Smooth muscle cell (in vitro differentiated cells): Measurements from ENCODE around the gene FSD1L. TPM values are rescaled to one million over a fixed set of nuclear protein-coding genes. Genes with fewer than 3 reads are reported as not detected.

Source experiments
- DNase-seq: peaks from one replicate; lab custom pipeline; 2025; ENCODE audit not compliant: unreplicated experiment; lab: John Stamatoyannopoulos, UW
- H2AFZ ChIP-seq: fragments of 200-600 bp; sonication (generic); 2 replicates; pipeline ENCODE4 v1.6.0; 2016; ENCODE audit warnings: antibody characterized with exemption, low read depth, mild to moderate bottlenecking
- H3F3A ChIP-seq: fragments of 200-600 bp; sonication (generic); 2 replicates; pipeline ENCODE4 v1.6.0; 2017; ENCODE audit warnings: antibody characterized with exemption, low read depth
- H3K27ac ChIP-seq: fragments of 200-600 bp; sonication (generic); 2 replicates; pipeline ENCODE4 v1.5.1; 2016; ENCODE audit warnings: low read depth, mild to moderate bottlenecking
- H3K27me3 ChIP-seq: fragments of 200-600 bp; sonication (generic); 2 replicates; pipeline ENCODE4 v1.6.1; 2016; ENCODE audit warnings: low read depth, mild to moderate bottlenecking
- H3K36me3 ChIP-seq: fragments of 200-600 bp; sonication (generic); 2 replicates; pipeline ENCODE4 v1.5.1; 2016; ENCODE audit warnings: low read depth
- H3K4me1 ChIP-seq: fragments of 200-600 bp; sonication (generic); 2 replicates; pipeline ENCODE4 v1.5.1; 2016; ENCODE audit warnings: low read depth
- H3K4me2 ChIP-seq: fragments of 200-600 bp; sonication (generic); 2 replicates; pipeline ENCODE4 v1.6.0; 2016; ENCODE audit warnings: mild to moderate bottlenecking
- H3K4me3 ChIP-seq: fragments of 200-600 bp; sonication (generic); 2 replicates; pipeline ENCODE4 v1.5.1; 2016; ENCODE audit warnings: mild to moderate bottlenecking
- H3K79me2 ChIP-seq: fragments of 200-600 bp; sonication (generic); 2 replicates; pipeline ENCODE4 v1.6.0; 2016; ENCODE audit warnings: low read depth, mild to moderate bottlenecking
- H3K9ac ChIP-seq: fragments of 200-600 bp; sonication (generic); 2 replicates; pipeline ENCODE4 v1.6.0; 2016; ENCODE audit warnings: low read depth
- H3K9me3 ChIP-seq: fragments of 200-600 bp; sonication (generic); replicated peaks from 2 replicates; pipeline ENCODE4 v1.5.1; 2016; ENCODE audit warnings: low read depth
- H4K20me1 ChIP-seq: fragments of 200-600 bp; sonication (generic); 2 replicates; pipeline ENCODE4 v1.6.0; 2016; ENCODE audit warnings: low read depth
- WGBS: methylation state at CpG from one replicate; pipeline ENCODE4 v1.1.7; 2016; ENCODE audit warnings: low lambda C conversion rate; 5-methylcytosine and 5-hydroxymethylcytosine counted together
- polyA plus RNA-seq: library from polyadenylated mRNA; unstranded; fragments of >200 nt; fragmentation: Nextera tagmentation; extraction: Ambion mirVana; gene quantifications from 2 replicates; pipeline ENCODE4 v1.2.1, GENCODE V29; 2016
- total RNA-seq: library from RNA; depleted of rRNA; stranded (reverse); fragments of >200 nt; gene quantifications from 2 replicates; pipeline ENCODE4 v1.2.3, GENCODE V29; 2014
- TF ChIP-seq, protein P1 (sequence below): fragments of 200-600 bp; sonication (generic); IDR thresholded peaks from 2 replicates; pipeline ENCODE4 v1.5.1; 2017; ENCODE audit warnings: borderline replicate concordance, mild to moderate bottlenecking, antibody characterized with exemption; ENCODE audit not compliant: insufficient read depth, poor library complexity, severe bottlenecking

The FSD1L gene
- total and polyA plus RNA-seq, 2 experiments from 2014 or later = 1.0 to 7.5 TPM

DNA sequence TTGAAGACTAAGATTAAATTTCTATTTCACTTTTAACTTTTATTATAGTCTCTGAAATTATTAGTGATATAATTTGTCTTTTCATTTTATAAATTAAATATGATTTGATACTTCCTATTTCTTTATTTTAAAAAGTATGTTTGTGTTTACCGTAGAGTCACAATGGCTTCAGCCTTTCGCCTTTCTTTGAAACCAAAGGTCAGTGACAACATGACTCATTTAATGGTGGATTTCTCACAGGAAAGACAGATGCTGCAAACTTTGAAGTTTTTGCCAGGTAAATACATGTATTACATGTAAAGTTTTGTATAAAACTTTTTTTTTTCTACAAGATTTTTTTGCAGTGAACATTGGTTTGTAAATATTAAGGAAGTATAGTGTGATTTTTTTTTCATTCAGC is 36.4 kb downstream of the FSD1L start:
- no peaks in the 10 kb centered on the region for H3F3A ChIP-seq
- 90% methylated on average over 2 of the region's 2 CpGs for WGBS
- no peak for DNase-seq
- no peak overlapping the region for H3K9ac ChIP-seq
- no peak overlapping the region for H3K27ac ChIP-seq
- H3K4me2 ChIP-seq = no peak overlapping the region
- H3K9me3 ChIP-seq = no peaks in the 10 kb centered on the region
- no peak overlapping the region for H3K4me3 ChIP-seq
- H2AFZ ChIP-seq = no peak overlapping the region
- no peaks in the 10 kb centered on the region for H3K4me1 ChIP-seq
- TF ChIP-seq, protein P1, sequence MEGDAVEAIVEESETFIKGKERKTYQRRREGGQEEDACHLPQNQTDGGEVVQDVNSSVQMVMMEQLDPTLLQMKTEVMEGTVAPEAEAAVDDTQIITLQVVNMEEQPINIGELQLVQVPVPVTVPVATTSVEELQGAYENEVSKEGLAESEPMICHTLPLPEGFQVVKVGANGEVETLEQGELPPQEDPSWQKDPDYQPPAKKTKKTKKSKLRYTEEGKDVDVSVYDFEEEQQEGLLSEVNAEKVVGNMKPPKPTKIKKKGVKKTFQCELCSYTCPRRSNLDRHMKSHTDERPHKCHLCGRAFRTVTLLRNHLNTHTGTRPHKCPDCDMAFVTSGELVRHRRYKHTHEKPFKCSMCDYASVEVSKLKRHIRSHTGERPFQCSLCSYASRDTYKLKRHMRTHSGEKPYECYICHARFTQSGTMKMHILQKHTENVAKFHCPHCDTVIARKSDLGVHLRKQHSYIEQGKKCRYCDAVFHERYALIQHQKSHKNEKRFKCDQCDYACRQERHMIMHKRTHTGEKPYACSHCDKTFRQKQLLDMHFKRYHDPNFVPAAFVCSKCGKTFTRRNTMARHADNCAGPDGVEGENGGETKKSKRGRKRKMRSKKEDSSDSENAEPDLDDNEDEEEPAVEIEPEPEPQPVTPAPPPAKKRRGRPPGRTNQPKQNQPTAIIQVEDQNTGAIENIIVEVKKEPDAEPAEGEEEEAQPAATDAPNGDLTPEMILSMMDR = no peak
- H3K27me3 ChIP-seq = no peaks in the 10 kb centered on the region
- H4K20me1 ChIP-seq = peaks cover 5% of the 10 kb centered on the region
- H3K79me2 ChIP-seq = no peaks in the 10 kb centered on the region
- no peaks in the 10 kb centered on the region for H3K36me3 ChIP-seq

DNA sequence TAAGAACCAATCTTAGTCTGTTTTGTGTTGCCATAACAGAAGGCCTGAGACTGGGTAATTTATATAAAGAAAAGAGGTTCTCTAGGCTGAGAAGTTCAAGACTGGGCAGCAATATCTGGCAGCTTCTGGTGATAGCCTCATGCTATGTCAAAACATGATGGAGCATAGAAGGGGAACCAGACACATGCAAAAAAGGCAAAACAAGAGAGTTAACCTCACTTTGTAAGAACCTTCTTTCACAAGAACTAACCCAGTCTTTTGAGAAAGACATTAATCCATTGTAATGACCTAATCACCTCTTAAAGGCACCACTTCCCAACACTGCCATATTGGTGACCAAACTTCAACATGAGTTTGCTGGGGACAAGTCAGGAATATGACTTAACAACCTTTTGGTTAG is 37.3 kb downstream of the FSD1L start:
- H3K9me3 ChIP-seq = no peaks in the 10 kb centered on the region
- no peaks in the 10 kb centered on the region for H3K27me3 ChIP-seq
- H2AFZ ChIP-seq = no peak overlapping the region
- H3K79me2 ChIP-seq = no peaks in the 10 kb centered on the region
- H3K4me1 ChIP-seq = no peaks in the 10 kb centered on the region
- H4K20me1 ChIP-seq = peaks cover 4% of the 10 kb centered on the region
- no peaks in the 10 kb centered on the region for H3F3A ChIP-seq
- no peak overlapping the region for H3K27ac ChIP-seq
- TF ChIP-seq, protein P1 = no peak
- H3K4me2 ChIP-seq = no peak overlapping the region
- no peak for DNase-seq
- H3K4me3 ChIP-seq = no peak overlapping the region
- no peaks in the 10 kb centered on the region for H3K36me3 ChIP-seq
- H3K9ac ChIP-seq = no peak overlapping the region

DNA sequence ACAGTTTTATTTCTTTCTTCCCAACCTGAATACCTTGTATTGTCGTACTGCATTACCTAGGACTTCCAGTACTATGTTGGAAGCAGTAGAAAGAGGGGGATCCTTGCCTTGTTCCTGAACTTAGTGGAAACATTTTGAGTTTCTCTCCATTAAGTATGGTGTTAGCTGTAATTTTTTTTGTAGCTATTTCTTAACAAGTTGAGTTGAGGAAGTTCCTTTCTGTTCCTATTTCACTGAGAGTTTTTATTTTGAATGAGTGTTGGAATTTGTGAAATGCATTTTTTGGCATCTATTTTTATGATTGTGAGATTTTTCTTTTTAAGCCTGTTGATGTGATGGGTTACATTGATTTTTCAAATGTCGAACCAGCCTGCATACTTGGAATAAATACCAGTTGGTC is 49.0 kb downstream of the FSD1L start:
- H3K79me2 ChIP-seq = peaks cover 19% of the 10 kb centered on the region
- H3K9me3 ChIP-seq = no peaks in the 10 kb centered on the region
- no peaks in the 10 kb centered on the region for H3K36me3 ChIP-seq
- H2AFZ ChIP-seq = no peak overlapping the region
- H3K4me2 ChIP-seq = no peak overlapping the region
- no peak overlapping the region for H3K9ac ChIP-seq
- H3K4me1 ChIP-seq = no peaks in the 10 kb centered on the region
- no peak overlapping the region for H3K27ac ChIP-seq
- WGBS = 97% methylated on average over 2 of the region's 2 CpGs
- DNase-seq = no peak
- no peaks in the 10 kb centered on the region for H3K27me3 ChIP-seq
- TF ChIP-seq, protein P1 = no peak
- peaks cover 51% of the 10 kb centered on the region for H4K20me1 ChIP-seq
- no peak overlapping the region for H3K4me3 ChIP-seq
- H3F3A ChIP-seq = no peaks in the 10 kb centered on the region

DNA sequence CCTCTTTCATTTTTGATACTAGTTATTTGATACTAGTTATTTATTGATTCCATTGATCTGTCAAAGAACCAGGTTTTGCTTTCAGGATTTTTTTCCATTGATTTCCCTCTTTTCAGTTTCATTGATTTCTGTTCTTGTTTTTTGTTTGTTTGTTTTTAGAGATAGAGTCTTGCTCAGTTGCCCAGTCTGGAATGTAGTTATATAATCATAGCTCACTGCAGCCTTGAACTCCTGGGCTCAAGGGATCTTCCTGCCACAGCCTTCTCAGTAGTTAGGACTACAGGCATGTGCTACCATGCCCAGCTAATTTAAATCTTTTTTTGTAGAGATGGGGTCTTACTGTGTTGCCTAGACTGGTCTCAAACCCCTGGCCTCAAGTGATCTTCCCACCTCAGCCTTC is 49.9 kb downstream of the FSD1L start:
- Histone ChIP-seq H3K4me2 (no peak overlapping the region), H3K27ac (no peak overlapping the region), H4K20me1 (peaks cover 51% of the 10 kb centered on the region), H3K9me3 (no peaks in the 10 kb centered on the region), H3F3A (no peaks in the 10 kb centered on the region), H2AFZ (no peak overlapping the region), H3K4me1 (no peaks in the 10 kb centered on the region), H3K79me2 (peaks cover 19% of the 10 kb centered on the region), H3K36me3 (no peaks in the 10 kb centered on the region), H3K4me3 (no peak overlapping the region), H3K9ac (no peak overlapping the region), H3K27me3 (no peaks in the 10 kb centered on the region)
- no peak for DNase-seq
- TF ChIP-seq, protein P1 = no peak
